ENCODE data around the gene VTA1.
"Not testable (repeated sequence)": the region's sequence is repeated elsewhere in the genome, so short reads cannot be mapped to it uniquely, and the experiment has no call there.

The VTA1 gene

DNA sequence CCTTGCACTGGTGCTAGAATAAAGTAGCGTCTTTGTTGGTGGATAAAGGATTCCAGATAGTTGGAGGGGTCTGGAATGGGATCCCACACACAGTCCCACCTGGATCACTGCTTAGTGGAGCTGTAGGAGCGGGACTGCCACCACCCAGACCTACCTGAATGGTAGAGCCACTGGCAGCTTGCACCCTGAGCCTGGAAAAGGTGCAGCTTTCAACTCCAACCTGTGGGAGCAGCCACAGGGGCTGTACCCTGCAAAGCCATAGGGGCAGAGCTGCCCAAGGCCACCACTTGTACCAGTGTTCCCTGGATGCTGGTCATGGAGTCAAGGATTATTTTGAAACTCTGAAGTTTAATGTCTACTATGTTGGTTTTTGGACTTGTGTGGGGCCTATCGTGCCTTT is 26.9 kb downstream of the VTA1 start:
- no peak for FAIRE-seq
- no peak for TF ChIP-seq POLR2A (IDR thresholded peaks at IDR 0.05; ENCODE audit: low read depth, low read length)
- TF ChIP-seq POLR2AphosphoS5 (IDR thresholded peaks at IDR 0.05; ENCODE audit: low read depth, low read length) = no peak
- no peak for TF ChIP-seq TAF1 (IDR thresholded peaks at IDR 0.05; ENCODE audit: borderline replicate concordance, low read depth, low read length)
- no peak for DNase-seq (ENCODE audit: insufficient read length)

DNA sequence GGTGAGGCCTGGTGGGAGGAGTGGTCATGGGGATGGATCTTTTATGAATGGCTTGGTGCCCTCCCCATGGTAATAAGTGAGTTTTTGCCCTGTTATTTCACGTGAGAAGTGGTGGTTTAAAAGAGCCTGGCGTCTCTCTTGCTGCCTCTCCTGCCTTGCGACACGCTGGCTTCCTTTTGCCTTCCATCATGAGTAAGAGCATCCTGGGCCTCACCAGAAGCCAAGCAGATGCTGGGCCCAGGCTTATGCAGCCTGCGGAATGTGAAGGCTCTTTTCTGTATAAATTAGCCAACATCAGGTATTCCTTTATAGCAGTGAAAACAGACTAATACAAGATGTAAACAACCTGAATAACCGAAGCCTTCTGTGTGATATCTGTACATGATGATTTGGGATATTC is 27.6 kb downstream of the VTA1 start:
- FAIRE-seq (no peak), DNase-seq (ENCODE audit: insufficient read length) (no peak)
- TF ChIP-seq POLR2A (IDR thresholded peaks at IDR 0.05; ENCODE audit: low read depth, low read length) = no peak
- no peak for TF ChIP-seq TAF1 (IDR thresholded peaks at IDR 0.05; ENCODE audit: borderline replicate concordance, low read depth, low read length)
- no peak for TF ChIP-seq POLR2AphosphoS5 (IDR thresholded peaks at IDR 0.05; ENCODE audit: low read depth, low read length)

DNA sequence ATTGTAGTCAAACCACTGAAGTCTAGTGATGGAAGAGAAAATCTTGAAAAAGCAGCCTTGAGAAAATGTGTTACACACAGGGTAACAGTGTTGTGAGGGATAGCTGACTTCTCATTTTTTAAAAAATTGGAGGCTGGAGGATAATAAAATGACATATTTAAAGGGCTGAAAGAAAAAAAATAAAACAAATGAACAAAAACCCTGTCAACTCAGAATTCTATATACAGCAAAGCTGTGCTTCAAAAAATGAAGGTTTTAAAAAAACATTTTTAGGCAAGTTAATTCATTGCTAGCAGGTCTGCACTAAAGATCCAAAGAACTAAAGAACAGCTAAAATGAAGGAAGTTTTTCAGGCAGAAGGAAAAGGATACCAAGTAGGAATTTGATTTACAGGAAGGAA is 31.1 kb downstream of the VTA1 start:
- DNase-seq (ENCODE audit: insufficient read length) (no peak), FAIRE-seq (no peak)
- TF ChIP-seq TAF1 (IDR thresholded peaks at IDR 0.05; ENCODE audit: borderline replicate concordance, low read depth, low read length) (no peak), POLR2AphosphoS5 (IDR thresholded peaks at IDR 0.05; ENCODE audit: low read depth, low read length) (no peak), POLR2A (IDR thresholded peaks at IDR 0.05; ENCODE audit: low read depth, low read length) (no peak)

DNA sequence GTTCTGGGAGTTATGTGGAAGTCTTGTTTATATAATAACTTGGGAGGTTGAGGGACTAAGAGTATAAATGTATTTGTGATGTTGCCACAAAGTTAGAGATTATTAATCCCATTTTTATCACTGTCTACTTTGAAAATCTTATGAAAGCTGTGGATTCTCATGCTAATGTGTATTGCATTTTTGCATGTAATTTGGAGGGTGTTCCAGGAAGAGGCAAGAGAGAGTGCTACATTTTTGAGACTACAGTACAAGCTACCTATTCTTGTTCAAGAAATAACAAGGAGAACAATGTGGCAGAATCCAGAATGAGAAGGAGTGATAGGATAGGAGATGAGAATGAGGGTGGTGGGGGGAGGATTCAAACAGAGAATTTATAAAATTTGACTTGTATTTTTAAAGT is 34.9 kb downstream of the VTA1 start:
- no peak for TF ChIP-seq POLR2AphosphoS5 (IDR thresholded peaks at IDR 0.05; ENCODE audit: low read depth, low read length)
- TF ChIP-seq POLR2A (IDR thresholded peaks at IDR 0.05; ENCODE audit: low read depth, low read length) = no peak
- no peak for TF ChIP-seq TAF1 (IDR thresholded peaks at IDR 0.05; ENCODE audit: borderline replicate concordance, low read depth, low read length)
- DNase-seq (ENCODE audit: insufficient read length) (no peak), FAIRE-seq (no peak)

DNA sequence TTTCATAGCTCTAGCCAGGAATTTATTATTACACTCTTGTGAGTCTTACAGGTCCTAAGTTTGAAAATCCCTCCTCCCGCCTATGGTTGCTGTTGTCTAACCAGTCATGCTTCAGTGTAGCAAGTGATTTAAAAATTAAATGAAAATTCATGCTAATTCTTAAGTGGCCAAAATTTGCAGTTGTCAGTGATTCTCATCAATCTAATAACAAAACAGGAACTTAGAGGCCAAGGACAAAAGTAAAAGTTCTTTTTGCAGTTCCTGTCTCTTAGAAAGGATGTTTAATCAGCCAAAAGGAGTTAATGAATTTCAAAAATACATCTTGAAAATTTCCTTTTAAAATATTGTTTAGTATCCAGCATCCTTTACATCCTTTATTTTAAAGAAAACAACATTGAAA is 36.3 kb downstream of the VTA1 start:
- DNase-seq (ENCODE audit: insufficient read length) (no peak), FAIRE-seq (no peak)
- TF ChIP-seq POLR2AphosphoS5 (IDR thresholded peaks at IDR 0.05; ENCODE audit: low read depth, low read length) = no peak
- TF ChIP-seq POLR2A (IDR thresholded peaks at IDR 0.05; ENCODE audit: low read depth, low read length) = no peak
- no peak for TF ChIP-seq TAF1 (IDR thresholded peaks at IDR 0.05; ENCODE audit: borderline replicate concordance, low read depth, low read length)

DNA sequence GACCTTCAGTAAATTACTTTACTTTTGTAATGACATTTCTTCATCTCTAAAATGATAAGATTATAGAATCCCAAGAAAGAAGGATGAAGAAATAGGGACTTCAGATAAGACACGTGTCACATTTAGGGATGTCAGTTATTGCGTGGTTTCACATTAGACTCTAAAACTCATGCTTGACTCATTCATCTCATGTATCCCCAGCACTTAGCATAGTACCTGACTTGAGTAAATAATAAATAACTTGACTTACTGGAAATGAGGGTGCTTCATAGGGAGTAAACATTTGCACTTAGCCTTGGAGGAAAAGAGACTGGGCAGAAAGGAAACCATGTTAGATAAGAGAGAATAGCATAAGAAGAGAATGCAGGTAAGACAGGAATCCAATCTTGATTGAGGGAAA is 37.2 kb downstream of the VTA1 start:
- DNase-seq (ENCODE audit: insufficient read length) (no peak), FAIRE-seq (no peak)
- TF ChIP-seq POLR2A (IDR thresholded peaks at IDR 0.05; ENCODE audit: low read depth, low read length) = no peak
- TF ChIP-seq TAF1 (IDR thresholded peaks at IDR 0.05; ENCODE audit: borderline replicate concordance, low read depth, low read length) = no peak
- no peak for TF ChIP-seq POLR2AphosphoS5 (IDR thresholded peaks at IDR 0.05; ENCODE audit: low read depth, low read length)

DNA sequence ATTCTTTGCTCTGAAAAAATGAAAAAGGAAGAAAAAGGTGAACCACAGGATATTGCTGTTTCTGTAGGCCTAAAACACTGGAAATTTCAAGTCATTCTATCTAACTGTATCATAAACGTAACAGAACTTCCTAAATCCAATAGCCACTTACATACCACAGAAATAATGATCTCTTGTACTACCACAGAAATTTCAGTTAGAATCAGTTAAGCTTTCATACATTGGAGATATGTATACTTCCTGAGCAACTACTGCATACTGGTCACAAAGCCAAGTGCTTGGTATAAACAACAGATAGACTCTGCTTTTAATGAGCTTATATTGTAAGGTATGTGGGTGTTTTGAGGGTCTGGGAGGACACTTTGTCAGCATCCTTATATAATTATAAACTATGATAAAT is 38.6 kb downstream of the VTA1 start:
- no peak for DNase-seq (ENCODE audit: insufficient read length)
- no peak for TF ChIP-seq TAF1 (IDR thresholded peaks at IDR 0.05; ENCODE audit: borderline replicate concordance, low read depth, low read length)
- TF ChIP-seq POLR2AphosphoS5 (IDR thresholded peaks at IDR 0.05; ENCODE audit: low read depth, low read length) = no peak
- no peak for TF ChIP-seq POLR2A (IDR thresholded peaks at IDR 0.05; ENCODE audit: low read depth, low read length)
- no peak for FAIRE-seq

DNA sequence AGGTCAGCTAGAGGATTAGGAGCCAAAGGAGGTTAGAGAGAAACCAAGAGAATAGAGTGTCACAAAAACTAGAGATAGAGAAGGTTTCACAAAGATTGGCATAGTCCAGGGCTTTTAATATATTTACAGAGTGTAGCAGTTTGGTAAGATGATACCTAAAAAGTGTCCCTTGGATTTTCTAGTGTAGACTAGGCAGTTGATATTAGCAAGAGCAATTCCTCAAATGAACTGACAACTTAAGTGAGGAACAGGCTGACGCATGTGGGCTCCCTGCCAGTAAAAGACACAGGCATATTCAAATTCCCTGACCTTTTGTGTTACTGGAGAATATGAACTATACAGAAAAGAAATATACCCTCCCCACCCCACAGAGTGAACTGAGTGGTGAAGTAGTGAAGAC is 40.1 kb downstream of the VTA1 start:
- DNase-seq (ENCODE audit: insufficient read length) (no peak), FAIRE-seq (no peak)
- TF ChIP-seq POLR2AphosphoS5 (IDR thresholded peaks at IDR 0.05; ENCODE audit: low read depth, low read length) (no peak), POLR2A (IDR thresholded peaks at IDR 0.05; ENCODE audit: low read depth, low read length) (no peak), TAF1 (IDR thresholded peaks at IDR 0.05; ENCODE audit: borderline replicate concordance, low read depth, low read length) (no peak)

DNA sequence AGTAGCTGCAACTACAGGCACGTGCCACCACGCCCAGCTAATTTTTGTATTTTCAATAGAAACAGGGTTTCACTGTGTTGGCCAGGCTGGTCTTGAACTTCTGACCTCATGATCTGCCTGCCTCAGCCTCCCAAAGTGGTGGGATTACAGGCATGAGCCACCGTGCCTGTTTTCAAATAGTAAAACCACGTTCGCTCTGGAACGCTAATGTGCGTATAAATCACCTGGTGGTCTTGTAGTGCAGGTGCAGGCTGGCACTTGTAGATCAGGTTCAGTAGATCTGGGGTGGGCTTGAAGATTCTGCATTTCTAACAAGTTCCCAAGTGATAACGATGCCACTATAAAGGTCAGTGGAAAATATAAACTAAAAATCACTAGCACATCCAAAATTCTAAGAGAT is 41.3 kb downstream of the VTA1 start:
- DNase-seq (ENCODE audit: insufficient read length); FAIRE-seq: not testable (repeated sequence)

DNA sequence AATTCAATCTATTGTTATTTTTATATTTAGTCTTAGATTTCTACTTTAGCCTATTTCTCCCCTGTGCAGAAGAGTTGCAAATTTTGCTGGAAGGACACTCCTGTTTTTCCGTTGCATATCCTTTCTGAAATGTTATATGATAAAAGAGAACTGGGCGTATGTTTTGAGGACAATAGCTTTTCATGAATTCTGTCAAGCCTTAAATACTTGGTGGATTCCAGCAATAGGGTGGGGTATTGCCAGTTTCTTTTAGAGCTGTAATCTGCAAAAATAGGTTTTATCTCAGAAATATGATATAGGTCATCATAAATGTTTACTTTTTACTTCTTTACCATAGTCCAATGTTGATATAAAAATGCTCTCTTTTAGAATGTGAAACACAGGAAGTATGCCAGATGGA is 42.0 kb downstream of the VTA1 start:
- no peak for FAIRE-seq
- DNase-seq (ENCODE audit: insufficient read length) = no peak
- no peak for TF ChIP-seq TAF1 (IDR thresholded peaks at IDR 0.05; ENCODE audit: borderline replicate concordance, low read depth, low read length)
- no peak for TF ChIP-seq POLR2AphosphoS5 (IDR thresholded peaks at IDR 0.05; ENCODE audit: low read depth, low read length)
- no peak for TF ChIP-seq POLR2A (IDR thresholded peaks at IDR 0.05; ENCODE audit: low read depth, low read length)

DNA sequence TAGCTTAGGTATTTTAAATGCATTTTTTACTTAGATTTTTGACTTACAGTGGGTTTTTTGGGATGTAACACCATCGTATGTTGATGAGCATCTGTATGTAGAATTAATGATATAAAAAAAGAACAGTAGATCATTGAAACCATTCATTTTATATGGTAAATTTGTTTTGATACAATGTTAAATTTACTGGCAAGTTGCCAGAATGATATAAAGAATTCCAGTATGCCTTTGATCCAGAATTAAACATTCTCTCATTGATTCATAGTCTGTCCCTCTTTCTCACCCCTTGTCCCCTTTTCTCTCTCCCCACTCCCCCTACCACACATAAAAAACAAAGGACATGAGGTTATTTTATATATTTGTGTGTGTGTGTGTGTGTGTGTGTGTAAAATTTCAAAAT is 45.3 kb downstream of the VTA1 start:
- FAIRE-seq (no peak), DNase-seq (ENCODE audit: insufficient read length) (no peak)
- TF ChIP-seq TAF1 (IDR thresholded peaks at IDR 0.05; ENCODE audit: borderline replicate concordance, low read depth, low read length) = no peak
- no peak for TF ChIP-seq POLR2A (IDR thresholded peaks at IDR 0.05; ENCODE audit: low read depth, low read length)
- TF ChIP-seq POLR2AphosphoS5 (IDR thresholded peaks at IDR 0.05; ENCODE audit: low read depth, low read length) = no peak

DNA sequence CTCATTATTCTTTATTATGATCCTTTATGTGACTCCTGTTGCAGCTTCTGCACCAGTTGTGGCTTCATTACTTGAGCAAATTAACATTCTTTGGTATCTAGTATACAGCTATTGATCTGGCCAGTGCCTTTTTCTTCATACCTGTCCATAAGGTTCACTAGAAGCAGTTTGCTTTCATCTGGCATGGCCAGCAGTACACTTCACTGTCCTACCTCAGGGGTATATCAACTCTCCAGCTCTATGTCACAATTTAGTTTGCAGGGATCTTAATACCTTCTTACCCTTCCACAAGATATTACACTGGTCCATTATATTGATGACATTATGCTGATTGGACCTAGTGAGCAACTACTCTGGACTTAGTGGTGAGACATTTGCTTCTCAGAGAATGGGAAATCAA is 46.6 kb downstream of the VTA1 start:
- FAIRE-seq = no peak

DNA sequence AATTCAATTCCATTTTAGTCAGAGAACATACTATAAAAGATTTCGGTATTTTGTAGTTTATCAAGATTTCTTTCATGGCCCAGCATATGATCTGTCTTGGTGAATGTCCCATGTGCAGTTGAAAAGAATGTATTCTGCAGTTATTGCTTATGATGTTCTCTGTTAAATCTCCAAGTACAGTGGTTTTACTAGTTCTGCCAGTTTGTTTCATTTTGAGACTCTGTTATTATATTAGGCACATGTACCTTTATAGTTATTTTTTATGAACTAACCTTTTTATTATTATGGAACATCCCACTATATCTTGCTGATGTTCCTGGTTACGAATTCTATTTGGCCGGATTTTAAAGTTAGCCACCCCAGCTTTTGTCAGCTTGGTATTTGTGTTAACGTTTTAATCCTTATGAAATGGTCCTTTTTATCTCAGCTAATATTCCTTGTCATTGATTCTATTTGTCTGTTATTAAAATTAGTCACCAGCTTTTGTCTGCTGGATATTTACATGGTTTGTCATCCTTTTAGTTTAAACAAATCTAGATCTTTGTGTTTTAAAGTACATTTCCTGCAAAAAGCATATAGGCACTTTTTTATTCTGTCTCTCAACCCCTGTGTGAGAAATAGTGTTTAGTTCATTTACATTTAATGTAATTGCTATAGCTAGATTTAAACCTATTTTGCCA is 48.9 kb downstream of the VTA1 start:
- DNase-seq (ENCODE audit: insufficient read length) (no peak), FAIRE-seq (no peak)
- TF ChIP-seq POLR2A (IDR thresholded peaks at IDR 0.05; ENCODE audit: low read depth, low read length) (no peak), TAF1 (IDR thresholded peaks at IDR 0.05; ENCODE audit: borderline replicate concordance, low read depth, low read length) (no peak), POLR2AphosphoS5 (IDR thresholded peaks at IDR 0.05; ENCODE audit: low read depth, low read length) (no peak)

More for the DNA sequence above, 46.6 kb downstream of the VTA1 start:
- no peak for DNase-seq (ENCODE audit: insufficient read length)
- no peak for TF ChIP-seq POLR2A (IDR thresholded peaks at IDR 0.05; ENCODE audit: low read depth, low read length)
- TF ChIP-seq POLR2AphosphoS5 (IDR thresholded peaks at IDR 0.05; ENCODE audit: low read depth, low read length) = no peak
- no peak for TF ChIP-seq TAF1 (IDR thresholded peaks at IDR 0.05; ENCODE audit: borderline replicate concordance, low read depth, low read length)
